ENCODE data around the gene ZNF469.

DNA sequence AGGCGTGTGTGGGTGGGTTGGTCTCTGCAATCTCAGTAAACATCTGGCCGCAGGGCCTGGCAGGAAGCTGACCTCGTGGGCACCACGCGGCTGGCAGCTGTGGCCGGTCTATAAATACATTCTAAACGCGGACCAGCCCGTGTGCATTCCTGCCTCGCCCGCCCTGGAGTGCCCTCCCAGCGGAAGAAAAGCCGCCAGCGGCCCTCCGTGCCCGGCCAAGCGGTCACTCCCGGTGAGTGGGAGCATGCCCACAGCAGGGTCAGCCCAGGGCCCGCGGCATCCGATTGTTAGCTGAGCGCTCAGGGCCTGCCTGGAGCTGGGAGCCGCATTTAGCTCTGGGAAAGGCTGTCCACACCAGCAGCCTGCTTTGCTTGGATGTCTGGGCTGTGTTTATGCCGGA lies 10.3 kb downstream of the ZNF469 start:
- TF ChIP-seq, protein P1, sequence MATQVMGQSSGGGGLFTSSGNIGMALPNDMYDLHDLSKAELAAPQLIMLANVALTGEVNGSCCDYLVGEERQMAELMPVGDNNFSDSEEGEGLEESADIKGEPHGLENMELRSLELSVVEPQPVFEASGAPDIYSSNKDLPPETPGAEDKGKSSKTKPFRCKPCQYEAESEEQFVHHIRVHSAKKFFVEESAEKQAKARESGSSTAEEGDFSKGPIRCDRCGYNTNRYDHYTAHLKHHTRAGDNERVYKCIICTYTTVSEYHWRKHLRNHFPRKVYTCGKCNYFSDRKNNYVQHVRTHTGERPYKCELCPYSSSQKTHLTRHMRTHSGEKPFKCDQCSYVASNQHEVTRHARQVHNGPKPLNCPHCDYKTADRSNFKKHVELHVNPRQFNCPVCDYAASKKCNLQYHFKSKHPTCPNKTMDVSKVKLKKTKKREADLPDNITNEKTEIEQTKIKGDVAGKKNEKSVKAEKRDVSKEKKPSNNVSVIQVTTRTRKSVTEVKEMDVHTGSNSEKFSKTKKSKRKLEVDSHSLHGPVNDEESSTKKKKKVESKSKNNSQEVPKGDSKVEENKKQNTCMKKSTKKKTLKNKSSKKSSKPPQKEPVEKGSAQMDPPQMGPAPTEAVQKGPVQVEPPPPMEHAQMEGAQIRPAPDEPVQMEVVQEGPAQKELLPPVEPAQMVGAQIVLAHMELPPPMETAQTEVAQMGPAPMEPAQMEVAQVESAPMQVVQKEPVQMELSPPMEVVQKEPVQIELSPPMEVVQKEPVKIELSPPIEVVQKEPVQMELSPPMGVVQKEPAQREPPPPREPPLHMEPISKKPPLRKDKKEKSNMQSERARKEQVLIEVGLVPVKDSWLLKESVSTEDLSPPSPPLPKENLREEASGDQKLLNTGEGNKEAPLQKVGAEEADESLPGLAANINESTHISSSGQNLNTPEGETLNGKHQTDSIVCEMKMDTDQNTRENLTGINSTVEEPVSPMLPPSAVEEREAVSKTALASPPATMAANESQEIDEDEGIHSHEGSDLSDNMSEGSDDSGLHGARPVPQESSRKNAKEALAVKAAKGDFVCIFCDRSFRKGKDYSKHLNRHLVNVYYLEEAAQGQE (IDR thresholded peaks at IDR 0.05), result no peak
- TF ChIP-seq, protein P2, sequence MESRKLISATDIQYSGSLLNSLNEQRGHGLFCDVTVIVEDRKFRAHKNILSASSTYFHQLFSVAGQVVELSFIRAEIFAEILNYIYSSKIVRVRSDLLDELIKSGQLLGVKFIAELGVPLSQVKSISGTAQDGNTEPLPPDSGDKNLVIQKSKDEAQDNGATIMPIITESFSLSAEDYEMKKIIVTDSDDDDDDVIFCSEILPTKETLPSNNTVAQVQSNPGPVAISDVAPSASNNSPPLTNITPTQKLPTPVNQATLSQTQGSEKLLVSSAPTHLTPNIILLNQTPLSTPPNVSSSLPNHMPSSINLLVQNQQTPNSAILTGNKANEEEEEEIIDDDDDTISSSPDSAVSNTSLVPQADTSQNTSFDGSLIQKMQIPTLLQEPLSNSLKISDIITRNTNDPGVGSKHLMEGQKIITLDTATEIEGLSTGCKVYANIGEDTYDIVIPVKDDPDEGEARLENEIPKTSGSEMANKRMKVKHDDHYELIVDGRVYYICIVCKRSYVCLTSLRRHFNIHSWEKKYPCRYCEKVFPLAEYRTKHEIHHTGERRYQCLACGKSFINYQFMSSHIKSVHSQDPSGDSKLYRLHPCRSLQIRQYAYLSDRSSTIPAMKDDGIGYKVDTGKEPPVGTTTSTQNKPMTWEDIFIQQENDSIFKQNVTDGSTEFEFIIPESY (IDR thresholded peaks at IDR 0.05), result no peak
- TF ChIP-seq, protein P3, sequence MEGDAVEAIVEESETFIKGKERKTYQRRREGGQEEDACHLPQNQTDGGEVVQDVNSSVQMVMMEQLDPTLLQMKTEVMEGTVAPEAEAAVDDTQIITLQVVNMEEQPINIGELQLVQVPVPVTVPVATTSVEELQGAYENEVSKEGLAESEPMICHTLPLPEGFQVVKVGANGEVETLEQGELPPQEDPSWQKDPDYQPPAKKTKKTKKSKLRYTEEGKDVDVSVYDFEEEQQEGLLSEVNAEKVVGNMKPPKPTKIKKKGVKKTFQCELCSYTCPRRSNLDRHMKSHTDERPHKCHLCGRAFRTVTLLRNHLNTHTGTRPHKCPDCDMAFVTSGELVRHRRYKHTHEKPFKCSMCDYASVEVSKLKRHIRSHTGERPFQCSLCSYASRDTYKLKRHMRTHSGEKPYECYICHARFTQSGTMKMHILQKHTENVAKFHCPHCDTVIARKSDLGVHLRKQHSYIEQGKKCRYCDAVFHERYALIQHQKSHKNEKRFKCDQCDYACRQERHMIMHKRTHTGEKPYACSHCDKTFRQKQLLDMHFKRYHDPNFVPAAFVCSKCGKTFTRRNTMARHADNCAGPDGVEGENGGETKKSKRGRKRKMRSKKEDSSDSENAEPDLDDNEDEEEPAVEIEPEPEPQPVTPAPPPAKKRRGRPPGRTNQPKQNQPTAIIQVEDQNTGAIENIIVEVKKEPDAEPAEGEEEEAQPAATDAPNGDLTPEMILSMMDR (IDR thresholded peaks at IDR 0.05; ENCODE audit: low read depth, low read length, missing input control), result no peak
- TF ChIP-seq JUND (IDR thresholded peaks at IDR 0.05) (no peak), TAF1 (conservative IDR thresholded peaks at IDR 0.05) (no peak), FOXA1 (IDR thresholded peaks at IDR 0.05) (no peak), SP1 (IDR thresholded peaks at IDR 0.05) (no peak)
- TF ChIP-seq, protein P4, sequence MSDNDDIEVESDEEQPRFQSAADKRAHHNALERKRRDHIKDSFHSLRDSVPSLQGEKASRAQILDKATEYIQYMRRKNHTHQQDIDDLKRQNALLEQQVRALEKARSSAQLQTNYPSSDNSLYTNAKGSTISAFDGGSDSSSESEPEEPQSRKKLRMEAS (IDR thresholded peaks at IDR 0.05), result no peak
